Inflammatory macrophage treated with lipopolysaccharide for 4 hours (primary cell): ENCODE data around the gene DLG4.
"Not testable (repeated sequence)": the region's sequence is repeated elsewhere in the genome, so short reads cannot be mapped to it uniquely, and the experiment has no call there.

Experiments
- DNase-seq: peaks from one replicate; pipeline ENCODE4 v3.0.0-alpha.2; 2020

The DLG4 gene

DNA sequence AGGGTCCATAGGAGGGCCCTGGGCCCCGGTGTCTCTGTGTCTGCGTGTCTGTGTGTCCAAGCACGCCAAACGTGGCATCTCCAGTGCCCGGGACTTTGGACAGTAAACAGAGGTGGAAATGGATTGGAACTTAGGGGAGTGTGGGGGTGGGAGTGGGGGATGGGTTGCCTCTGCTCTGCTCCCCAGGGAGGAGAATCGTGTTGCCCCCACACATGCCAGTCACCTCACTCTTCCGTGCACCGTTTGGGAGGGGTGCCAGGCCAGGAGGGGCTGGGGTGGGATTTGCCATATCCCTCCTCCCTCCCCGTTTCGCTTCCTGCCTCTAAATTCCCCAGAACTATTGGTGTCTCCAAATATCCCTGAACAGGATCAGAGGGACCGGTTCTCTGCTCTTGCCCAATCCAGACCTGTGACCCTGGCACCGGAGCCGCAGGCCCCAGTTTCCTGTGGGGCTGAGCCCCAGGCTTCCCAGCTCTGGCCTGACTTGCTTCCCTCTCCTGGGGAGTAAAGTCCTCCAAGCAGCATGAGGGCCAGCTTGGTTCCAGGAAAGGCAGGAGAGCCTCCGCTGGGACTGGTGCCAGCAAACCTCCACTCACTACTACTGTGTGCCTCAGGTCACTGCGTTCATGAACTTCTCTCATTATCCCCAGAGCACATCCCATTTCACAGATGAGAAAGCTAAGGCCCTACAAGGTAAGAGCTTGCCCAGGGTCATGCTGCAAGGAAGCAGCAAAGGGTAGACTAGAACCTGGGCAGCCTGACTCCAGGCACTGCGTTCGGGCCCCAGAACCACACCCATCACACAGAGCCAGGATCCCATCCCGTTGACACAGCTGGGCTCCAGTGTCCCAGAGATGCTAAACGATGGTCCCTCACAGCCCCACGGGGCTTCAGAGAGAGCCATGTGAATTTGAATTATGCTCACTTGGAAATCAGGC, 40.0 kb downstream of the DLG4 start, which contains the start of gene ASGR1:
TSS of gene ASGR1 (minus strand) at position 54 of the 938 bp plus-strand sequence. CDS start 807 bp downstream, outside the sequence.
- DNase-seq, result no peak

DNA sequence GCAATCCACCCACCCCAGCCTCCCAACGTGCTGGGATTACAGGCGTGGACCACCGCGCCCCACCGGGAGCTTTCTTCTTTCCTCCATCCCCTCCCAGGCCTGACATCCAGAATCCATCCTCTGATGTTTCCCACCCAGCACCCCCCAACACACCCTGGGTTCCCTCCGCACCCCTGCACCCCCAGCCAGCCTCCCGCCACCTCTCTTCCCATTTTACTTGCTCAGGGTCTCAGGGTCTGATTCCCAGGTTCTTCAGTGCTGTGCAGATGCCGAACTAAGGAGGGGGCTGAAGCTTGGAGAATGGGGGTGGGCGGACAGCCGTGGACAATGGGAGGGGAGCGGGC, 40.7 kb downstream of the DLG4 start:
- DNase-seq, result no peak

DNA sequence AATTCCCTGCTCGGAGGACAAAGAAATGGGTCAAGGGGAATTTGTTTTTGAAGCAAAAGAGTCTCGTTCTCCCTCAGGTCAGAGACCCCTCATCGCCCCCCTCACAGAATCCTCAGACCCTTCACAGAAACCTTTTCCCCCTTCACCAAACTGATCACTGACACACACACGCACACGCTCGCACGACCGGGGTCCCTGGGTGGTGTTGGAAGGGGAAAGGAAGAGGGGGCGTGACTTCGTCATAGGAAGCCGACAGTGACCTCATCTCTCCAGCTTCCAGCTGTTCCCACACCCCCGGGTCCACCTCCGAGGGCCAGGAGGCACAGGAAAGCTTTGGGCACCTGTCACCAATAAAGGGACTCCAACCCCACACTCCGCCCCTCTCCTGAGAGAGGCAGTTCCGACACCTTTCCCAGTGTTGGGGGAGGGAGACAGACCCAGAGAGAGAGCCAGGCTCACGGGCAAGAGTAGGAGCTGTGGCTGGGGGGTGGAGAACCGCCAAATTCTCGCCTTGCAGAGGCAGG, 41.6 kb downstream of the DLG4 start:
- peak; percentile 9 for DNase-seq

DNA sequence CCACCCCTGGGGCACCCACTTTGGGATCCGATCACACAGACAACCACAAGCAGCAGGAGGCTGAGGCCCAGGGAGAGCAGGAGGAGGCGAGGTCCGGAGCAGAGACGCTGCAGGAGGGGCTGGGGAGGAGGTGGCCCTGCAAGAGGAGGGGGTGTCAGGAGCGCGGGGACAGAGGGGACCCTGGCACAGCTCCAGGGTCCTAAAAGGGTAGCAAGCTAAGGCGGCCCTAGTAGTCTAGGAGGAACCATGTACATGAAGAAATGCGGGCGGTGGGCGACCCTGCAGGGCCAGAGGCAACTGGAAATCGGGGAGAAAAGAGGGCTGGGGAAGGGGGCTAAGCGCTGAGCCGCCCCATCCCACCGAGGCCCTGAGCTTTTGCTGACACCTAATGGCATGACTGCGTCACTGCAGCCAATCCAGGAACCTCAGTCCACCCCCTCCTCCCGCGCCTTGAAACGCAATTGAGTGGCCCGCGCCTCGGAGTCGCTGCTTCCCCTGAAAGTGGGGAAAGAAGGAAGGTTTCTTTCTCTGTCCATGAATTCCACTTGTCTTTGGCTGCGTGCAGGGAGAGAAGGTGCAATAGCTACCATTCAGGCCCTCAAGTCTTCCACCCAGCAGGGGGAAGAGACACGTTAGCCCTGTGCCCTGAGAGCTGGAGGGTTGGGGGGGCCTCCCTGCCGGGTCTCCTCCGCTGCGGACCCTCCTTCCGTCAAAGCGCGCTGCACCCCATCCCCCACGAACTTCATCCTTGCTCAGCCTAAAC, 42.3 kb downstream of the DLG4 start:
- DNase-seq, result peak; percentile 68

DNA sequence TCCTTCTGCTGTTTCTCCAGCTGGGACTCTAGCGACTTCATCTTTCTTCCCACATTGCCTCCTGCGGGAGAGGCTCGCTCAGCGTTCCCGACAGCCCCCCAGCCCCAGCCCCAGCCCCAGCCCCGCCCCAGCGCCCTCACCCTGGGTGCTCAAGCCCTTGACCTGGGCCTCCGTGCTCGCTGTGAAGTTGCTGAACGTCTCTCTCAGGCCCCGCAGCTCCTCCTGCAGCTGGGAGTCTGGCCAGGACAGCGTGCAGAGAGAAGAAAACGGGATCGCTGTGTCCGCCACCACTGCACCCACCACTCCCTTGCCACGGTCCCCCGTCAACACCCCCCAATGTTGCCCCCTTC, 42.8 kb downstream of the DLG4 start:
- DNase-seq, result no peak

DNA sequence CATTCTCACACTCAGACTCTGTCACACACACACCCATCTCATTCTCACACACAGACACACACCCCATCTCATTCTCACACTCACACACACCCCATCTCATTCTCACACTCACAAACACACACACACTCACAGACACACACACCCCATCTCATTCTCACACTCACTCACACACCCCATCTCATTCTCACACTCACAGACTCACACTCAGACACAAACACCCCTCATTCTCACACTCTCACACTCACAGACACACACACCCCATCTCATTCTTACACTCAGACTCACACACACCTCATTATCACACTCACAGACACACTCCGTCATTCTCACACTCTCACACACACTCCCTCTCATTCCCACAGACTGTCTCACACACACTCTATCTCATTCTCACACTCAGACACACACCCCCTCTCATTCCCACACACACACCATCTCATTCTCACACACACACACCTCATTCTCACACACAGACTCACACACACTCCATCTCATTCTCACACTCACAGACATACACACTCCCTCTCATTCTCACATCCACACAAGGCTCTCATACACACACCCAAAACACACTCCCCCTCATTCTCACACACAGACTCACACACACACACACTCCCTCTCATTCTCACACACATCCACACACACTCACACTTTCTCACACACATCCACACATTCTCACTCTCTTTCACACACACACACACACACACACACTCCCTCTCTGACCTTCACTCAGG, 43.4 kb downstream of the DLG4 start:
- no peak for DNase-seq

DNA sequence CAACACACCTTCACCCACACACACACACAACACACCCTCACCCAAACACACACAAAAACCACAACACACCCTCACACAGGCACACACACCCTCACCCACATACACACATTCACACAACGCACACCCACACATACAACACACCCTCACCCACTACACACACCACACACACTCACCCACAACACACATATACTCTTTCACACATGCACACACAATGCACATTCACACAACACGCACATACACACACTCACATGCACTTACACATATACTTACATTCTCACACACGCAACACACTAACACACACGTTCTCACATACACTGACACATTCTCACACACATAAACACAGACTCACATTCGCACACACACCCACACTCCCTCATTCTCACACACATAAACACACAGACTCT, 44.3 kb downstream of the DLG4 start:
- no peak for DNase-seq

DNA sequence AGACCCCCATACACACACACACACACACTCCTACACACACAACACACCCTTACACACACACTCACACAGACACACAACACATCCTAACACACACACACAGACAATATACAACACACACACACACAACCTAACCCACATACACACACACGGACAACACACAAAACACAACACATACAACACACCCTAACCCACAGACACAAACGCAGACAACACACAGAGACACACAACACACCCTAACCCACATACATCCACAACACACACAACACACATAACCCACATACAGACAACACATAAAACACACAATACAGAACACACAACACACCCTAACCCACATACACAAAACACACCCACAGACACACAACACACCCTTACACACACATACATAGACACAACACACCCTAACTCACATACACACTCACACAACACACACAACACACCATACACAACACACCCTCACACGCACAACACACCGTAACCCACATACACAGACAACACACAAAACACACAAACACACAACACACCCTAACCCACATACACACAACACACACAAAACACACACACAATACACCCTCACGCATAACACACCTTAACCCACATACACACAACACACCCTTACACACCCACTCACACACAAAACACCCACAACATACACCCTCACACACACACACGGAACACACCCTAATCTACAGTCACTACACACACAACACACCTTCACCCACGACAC, 44.9 kb downstream of the DLG4 start:
- no peak for DNase-seq

DNA sequence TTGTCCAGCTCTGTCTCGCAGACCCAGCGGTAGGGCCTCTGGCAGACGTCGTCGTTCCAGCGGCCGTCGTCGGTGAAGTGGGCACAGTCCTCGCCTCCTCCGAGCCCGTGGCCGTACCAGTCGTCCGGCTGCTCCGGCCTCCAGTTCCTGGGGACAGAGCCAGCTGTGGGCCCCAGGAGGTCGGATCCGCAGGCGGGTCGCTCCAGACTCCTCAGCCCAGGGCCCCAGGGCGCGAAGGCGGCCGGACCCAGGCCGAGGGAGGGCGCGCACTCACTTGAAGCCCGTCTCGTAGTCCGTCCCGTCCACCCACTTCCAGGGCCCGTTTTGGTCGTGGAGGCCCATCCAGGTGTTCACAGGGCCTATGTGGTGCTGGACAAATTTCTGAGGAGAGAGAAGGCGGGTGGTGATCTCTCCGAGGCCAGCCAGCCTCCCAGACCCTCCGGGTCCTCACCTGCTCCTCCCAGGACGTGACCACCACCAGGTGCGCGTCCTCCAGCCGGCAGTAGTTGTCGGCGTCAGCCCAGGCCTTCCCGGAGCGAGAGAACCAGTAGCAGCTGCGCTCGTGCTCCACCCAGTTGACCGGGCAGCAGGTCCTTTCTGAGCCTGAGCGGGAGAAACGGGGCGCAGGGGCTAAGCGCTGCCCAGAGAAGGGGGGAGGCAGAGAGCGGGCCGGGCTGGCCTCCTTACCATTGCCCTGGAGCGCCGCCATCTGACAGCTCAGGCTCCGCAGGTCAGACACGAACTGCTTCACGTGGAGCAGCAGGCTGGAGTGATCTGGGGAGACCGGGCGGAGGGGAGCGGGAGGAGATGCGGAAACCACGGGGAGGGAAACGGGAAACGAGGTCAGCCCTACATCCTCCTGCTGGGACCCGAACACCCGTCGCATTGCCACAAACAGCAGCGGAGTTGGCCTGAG, 45.7 kb downstream of the DLG4 start:
- peak; percentile 67 for DNase-seq

DNA sequence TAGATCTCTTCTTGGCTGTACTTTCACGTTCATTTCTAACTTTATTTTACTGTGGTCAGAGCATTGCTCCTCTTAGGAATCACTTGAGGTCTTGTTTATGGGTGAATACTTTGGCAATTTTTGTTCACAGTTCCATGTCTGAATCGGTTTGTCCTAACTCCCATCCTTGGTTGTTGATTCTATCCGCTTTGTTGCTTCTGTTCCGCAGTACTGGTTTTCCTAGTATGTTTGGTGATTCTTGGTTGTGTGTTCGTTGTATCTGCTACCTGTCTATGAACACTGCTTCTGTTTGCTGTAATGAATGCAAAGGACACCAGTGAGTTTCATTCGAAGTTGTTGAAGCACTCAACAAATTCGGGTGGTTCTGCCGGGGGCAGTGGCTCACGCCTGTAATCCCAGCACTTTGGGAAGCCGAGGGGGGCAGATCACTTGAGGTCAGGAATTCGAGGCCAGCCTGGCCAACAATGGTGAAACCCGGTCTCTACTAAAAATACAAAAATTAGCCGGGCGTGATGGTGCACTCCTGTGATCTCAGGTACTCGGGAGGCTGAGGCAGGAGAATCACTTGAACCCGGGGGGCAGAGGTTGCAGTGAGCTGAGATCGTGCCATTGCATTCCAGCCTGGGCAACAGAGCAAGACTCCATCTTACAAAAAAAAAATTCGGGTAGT, 47.0 kb downstream of the DLG4 start:
- not testable (repeated sequence) for DNase-seq

DNA sequence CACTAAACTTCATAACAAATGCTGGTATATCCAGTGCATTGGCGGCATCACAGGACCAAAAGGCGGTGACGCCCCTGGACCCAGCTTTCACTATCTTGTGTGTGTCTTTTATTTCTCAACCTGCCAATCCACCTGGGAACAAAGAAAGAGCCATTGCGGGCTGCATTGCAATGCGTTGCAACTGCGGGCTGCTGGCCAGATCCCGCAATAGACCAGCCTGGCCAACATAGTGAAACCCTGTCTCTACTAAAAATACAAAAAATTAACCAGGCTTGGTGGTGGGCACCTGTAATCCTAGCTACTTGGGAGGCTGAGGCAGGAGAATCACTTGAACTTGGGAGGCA, 50.1 kb downstream of the DLG4 start:
- DNase-seq, result not testable (repeated sequence)

DNA sequence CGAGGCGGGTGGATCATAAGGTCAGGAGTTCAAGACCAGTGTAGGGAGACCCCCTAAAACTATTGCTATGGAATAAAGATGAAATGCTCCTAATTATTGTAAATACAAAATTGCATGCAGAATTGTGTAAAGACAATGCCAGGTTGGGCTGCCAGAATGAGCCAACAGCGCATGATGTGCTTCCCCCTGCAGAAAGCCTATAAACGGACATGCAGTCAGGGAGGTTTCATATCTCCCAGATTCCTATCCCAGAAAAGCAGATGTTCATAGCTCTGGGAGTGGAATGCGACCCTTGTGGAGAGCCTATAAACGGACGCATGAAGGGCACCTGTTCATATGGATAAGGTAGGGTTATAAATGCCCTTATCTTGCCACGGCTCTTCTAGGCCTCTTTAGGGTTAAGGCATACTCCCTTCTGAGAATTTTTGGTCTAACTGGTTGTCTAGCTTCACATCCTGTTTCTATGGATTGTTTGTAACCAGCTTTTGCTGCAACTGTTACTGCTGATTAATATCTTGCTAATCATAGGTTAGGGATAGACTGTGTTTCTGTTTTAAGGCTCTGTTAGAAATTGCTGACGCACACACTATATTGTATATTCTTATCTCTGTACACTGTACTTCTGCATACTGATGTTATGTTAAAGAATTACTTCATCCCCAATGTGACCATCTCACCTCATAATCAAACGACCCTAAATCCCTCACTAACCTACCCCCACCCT, 50.6 kb downstream of the DLG4 start:
- peak; percentile 47 for DNase-seq

DNA sequence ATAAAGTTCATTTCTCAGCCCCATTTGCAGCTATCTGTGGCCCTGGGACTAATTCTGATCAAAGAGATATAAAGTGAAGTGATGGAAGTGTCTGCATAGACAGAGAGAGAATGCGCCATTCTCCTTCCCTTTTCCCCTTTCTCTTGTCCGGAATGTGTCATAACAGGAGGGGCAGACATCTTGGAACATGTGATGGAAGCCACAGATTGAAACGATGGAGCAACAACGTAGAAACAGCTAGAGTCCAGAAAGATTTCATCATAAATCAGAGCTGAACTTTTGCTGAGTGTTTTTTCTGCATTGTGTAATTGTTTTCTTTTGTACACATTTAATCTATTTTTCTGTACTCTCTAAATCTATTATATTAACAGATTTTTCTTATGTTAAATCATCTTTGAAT, 51.8 kb downstream of the DLG4 start:
- DNase-seq, result peak; percentile 97

DNA sequence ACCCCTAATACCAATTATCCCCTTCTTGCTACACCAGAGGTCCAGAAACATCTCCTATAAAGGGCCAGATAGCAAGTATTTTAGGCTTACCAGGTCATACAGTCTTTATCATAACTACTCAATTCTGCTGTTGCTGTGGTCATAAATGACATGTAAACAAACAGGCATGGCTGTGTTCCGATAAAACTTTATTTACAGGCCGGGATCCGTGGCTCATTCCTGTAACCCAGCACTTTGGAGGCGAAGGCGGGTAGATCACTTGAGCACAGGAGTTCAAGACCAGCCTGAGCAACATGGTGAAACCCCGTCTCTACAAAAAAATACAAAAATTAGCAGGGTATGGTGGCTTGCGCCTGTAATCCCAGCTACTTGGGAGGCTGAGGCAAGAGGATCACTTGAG, 52.8 kb downstream of the DLG4 start:
- DNase-seq, result no peak

DNA sequence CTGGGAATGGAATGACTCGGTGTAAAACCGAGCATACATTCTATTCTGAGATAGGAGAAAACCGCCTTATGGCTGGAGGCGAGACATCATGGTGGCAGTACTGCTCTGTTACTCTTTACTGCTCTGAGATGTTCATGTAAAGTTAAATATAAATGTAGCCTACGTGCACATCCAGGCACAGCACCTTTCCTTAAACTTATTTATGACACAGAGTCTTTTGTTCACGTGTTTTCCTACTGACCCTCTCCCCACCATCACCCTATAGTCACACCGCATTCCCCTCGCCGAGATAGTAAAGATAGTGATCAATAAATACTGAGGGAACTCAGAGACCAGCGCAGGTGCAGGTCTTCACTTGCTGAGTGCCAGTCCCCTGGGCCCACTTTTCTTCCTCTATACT, 60.1 kb downstream of the DLG4 start:
- DNase-seq, result not testable (repeated sequence)

DNA sequence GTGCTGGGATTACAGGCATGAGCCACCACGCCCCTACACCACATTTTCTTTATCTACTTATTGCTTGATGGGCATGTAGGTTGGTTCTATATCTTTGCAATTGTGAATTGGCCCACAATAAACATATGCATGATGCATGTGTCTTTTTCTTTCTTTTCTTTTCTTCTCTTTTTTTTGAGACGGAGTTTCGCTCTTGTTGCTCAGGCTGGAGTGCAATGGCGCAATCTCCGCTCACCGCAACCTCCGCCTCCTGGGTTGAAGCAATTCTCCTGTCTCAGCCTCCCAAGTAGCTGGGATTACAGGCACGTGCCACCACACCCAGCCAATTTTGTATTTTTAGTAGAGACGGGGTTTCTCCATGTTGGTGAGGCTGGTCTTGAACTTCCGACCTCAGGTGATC, 61.2 kb downstream of the DLG4 start:
- peak; percentile 69 for DNase-seq

DNA sequence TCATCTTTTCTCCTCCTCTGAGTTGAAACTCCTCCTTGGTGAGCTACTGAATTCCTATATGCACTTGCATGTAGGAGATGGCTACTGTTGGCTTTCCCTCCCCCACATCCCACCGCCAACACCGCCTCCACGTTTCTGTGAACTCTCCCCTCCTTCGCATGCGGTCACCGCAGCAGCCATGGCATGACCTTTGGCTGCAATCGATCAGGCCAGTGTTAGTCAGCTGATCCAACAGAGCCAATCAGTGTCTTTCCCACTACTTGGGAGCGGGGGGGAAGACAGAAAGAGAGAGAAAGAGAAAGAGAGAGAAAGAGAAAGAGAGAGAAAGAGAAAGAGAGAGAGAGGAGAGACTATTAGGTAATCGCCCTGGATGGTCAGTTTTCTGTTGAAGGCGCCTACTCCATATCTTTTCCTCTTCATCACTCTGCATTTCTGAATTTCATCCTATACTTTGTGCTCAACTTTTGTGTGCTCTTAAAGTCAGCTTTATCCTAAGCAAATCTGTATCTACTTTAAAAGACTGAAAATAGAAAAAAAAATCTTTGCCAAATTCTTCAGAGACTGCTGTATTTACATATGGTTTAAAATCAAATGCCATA, 63.2 kb downstream of the DLG4 start:
- DNase-seq, result peak; percentile 36

DNA sequence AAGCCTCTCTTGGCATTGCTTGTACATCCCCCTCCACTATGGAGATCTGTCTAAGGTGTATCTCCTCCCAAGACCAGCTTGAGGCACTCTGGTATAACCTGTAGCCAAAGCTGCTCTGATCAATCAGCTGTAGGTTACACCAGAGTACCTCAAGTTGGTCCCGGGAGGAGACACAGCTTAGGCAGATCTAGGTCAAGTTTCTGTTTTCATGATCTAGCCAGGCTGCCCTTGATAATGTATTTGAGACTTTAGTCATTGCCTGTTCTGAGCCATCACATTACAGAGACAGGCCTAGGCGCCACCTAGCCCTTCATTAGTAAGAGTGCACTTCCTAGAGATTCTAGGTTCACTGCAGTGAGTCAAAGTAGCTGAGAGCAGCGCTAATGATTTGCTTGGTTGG, 71.9 kb downstream of the DLG4 start:
- DNase-seq, result no peak

DNA sequence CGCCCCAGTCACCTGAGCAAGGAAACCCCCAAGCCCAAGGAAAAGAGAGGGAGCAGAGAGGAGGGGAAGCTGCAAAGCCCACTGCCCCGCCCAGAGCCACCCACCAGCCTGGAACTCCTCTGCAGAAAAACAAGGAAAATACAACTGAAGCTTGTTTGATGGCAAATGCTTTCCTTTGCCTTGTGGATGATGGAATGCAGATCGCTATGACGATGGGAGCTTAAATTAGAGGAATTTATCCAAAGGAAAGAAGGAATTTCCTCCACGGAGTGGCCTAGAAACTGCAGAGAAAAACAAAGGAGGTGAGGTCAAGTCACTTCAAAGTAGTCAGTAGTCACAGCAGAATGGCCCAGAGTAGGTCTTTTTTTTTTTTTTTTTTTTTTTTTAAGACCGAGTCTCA, 73.5 kb downstream of the DLG4 start:
- DNase-seq, result no peak

DNA sequence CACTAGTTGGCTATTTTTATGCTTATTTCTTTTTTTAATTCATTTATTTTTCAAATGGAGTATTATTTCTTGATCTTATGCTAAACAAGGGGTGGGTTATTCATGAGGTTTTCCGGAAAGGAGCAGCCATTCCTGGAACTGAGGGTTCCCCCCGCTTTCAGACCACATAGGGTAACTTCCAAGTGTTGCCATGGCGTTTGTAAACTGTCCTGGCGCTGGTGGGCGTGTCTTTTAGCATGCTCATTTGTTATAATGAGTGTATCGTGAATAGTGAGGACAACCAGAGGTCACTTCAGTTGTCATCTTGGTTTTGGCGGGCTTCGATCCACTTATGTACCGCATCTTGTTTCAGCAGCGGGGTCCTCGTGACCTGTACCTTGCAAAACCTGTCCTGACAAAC, 75.4 kb downstream of the DLG4 start:
- no peak for DNase-seq
